Esophagus muscularis mucosa (tissue), 4 donors: ENCODE data around the gene ELSPBP1.
"Not testable (repeated sequence)": the region's sequence is repeated elsewhere in the genome, so short reads cannot be mapped to it uniquely, and the experiment has no call there.

Experiments used
- CTCF ChIP-seq, 3 experiments: fragments of 200-600 bp in 2 of 3; fragments of 450-650 bp in 1 of 3; sonication (generic) in 2 of 3; IDR thresholded peaks; one replicate each; pipeline ENCODE4 v1.5.1; 2017 to 2019; ENCODE audit warnings: antibody characterized with exemption in 3 of 3, mild to moderate bottlenecking in 2 of 3, moderate library complexity in 1 of 3
- EP300 ChIP-seq: sonication (generic); formaldehyde crosslinking; IDR thresholded peaks from one replicate; pipeline ENCODE4 v1.6.1; 2017; ENCODE audit warnings: antibody characterized with exemption
- POLR2A ChIP-seq: fragments of 450-650 bp; IDR thresholded peaks from one replicate; pipeline ENCODE4 v1.6.1; 2017; ENCODE audit warnings: antibody characterized with exemption, moderate library complexity, mild to moderate bottlenecking, low read depth

GRCh38 chr19:48070177-48070769, 75.8 kb downstream of the ELSPBP1 start:
- TF ChIP-seq CTCF (IDR thresholded peaks at IDR 0.05); POLR2A; EP300: not testable (repeated sequence)
